LNCAP (cell line): ENCODE measurements around the gene ZBTB5.

Experiments
- TF ChIP-seq, protein P1 (sequence below): fragments of 450-650 bp; IDR thresholded peaks from 2 replicates; pipeline ENCODE4 v1.5.1; 2017; ENCODE audit warnings: mild to moderate bottlenecking

The ZBTB5 gene

DNA sequence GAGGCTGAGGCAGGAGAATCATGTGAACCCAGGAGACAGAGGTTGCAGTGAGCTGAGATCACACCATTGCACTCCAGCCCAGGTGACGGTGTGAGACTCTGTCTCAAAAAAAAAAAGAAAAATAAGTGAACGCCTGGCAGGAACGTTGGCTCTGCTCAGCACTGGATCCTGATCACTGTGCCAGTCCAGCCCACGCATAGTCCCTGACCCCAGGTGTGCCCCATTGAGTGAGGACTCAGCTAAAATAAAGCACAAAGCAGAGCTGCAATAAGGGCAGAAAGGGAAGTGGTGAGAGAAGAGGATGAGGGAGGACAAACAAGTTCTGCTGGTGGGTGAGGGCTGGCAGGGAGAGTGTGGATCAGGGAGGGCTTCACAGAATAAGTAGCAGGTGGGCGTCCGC is 38.4 kb downstream of the ZBTB5 start:
- TF ChIP-seq, protein P1, sequence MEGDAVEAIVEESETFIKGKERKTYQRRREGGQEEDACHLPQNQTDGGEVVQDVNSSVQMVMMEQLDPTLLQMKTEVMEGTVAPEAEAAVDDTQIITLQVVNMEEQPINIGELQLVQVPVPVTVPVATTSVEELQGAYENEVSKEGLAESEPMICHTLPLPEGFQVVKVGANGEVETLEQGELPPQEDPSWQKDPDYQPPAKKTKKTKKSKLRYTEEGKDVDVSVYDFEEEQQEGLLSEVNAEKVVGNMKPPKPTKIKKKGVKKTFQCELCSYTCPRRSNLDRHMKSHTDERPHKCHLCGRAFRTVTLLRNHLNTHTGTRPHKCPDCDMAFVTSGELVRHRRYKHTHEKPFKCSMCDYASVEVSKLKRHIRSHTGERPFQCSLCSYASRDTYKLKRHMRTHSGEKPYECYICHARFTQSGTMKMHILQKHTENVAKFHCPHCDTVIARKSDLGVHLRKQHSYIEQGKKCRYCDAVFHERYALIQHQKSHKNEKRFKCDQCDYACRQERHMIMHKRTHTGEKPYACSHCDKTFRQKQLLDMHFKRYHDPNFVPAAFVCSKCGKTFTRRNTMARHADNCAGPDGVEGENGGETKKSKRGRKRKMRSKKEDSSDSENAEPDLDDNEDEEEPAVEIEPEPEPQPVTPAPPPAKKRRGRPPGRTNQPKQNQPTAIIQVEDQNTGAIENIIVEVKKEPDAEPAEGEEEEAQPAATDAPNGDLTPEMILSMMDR, result no peak

DNA sequence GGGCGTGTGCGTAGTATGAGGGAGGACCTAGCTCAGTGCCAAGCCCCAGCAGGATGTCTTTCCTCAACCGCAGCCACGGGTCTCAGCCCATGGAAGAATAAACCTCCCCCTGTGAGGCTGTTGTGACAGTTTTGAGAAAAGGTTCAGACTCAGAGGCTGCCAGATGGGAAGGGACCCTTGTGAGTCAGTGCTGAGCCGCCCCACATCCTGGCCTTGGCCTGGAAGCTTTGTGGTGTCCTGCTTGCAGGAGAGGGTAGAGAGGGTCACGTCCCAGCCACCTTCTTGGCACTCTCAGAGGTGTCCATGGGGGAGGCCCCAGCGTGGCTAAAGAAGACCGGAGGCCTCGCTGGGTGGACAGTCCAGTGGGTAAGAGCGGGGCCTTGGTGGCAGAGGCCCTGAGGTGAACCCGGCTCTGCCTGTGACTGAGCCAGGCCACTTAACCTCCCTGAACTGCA is 39.9 kb downstream of the ZBTB5 start:
- TF ChIP-seq, protein P1, result no peak

DNA sequence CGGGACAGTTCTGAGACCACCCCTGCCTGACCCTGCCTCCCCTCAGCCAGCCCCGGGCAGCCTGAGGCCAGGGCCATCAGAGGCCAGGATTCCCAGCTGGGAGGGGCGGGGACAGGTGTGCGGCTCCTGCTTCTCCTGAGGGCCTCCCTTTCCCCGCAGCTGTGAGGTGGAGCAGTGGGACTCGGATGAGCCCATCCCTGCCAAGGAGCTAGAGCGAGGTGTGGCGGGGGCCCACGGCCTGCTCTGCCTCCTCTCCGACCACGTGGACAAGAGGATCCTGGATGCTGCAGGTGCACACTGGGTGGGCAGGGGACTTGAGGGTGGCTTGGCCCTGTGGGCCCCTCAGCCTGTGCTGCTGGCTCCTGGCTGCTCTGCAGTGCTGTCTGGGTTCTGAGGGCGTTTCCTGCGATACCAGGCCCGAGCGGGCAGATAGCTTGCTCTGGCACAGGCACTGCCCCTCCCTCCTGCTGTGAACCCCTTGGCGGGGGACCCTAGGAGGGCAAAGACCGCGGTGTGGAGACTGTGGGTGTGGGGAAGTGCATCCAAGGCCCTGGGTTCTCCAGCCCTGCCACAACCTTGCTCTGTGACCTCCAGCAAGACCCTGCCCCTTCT is 40.5 kb downstream of the ZBTB5 start:
- TF ChIP-seq, protein P1, result no peak

DNA sequence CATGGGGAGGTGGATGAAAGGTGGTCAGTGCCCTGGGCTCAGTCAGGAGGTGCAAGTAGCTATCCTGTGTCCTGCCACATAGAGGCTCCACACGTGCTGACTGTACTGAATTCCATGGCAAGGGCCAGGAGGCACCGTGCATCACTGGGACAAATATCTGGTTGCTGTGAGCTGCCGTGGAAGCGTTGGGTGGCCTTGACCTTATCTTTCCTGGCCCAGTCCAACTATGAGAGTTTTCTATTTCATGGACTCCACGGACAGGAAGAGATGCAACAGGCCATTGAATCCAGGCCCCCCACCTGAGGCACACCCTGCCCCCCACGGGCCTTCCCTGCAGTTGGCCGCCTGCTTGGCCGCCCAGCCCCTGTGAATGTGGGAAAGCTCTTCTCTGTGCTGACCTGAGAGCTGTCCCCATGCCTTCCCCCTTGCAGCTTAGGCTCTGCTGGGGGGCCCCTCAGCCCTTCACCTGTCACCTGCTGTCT is 41.0 kb downstream of the ZBTB5 start:
- TF ChIP-seq, protein P1, result no peak

DNA sequence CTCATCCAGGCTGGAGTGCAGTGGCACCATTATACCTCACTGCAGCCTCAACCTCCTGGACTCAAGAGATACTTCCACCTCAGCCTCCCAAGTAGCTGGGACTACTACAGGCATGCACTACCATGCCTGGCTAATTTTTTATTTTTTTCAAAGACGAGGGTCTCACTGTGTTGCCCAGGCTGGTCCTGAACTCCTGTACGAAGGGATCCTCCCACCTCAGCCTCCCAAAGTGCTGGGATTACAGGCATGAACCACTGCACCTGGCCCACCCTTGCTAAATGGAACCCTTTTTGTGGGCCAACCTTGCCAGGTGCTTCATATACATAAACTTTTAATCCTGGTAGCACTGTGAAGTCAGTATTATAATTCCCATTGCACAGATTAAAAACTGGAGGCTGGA is 41.7 kb downstream of the ZBTB5 start:
- TF ChIP-seq, protein P1, result no peak

DNA sequence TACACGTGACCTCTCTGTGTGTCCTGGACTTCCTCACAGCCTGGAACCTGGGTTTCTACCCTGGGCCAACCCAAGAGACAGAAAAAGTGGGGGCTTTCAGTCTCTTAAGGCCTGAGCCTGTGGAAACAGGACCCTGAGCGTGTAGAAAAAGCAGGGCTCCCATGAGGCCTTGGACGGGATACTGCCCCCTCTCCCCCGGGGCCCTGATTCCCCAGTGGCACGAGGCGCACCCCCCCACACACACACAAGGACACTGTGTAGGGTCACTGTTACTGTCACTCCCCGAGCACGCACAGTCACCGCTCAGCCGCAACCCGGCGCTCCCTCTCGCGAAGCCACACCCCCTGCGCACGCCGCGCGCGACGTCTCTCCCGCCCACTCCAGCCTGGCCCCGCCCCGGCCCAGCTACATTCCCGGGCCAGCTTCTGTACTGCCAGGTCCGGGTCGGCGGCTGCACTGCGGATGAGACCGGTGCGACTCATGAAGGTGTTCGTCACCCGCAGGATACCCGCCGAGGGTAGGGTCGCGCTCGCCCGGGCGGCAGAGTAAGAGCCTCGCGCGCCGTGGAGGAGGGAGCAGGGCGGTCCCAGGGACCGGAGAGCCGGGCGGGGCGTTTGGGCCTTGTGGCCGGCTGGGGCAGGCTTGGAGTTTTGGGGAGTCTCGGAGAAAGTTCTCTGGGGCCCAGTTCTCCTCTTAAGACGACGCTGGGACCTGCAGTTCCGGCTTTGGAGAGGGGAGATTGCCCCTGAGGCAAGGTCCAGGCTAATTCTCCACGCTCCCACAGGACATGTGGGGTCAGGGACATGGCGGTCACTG is 42.8 kb downstream of the ZBTB5 start, which contains the start of gene GRHPR:
TSS of gene GRHPR (plus strand) at position 408 of the 816 bp plus-strand sequence. CDS start at position 463, 55 bp downstream.
- TF ChIP-seq, protein P1, result no peak

DNA sequence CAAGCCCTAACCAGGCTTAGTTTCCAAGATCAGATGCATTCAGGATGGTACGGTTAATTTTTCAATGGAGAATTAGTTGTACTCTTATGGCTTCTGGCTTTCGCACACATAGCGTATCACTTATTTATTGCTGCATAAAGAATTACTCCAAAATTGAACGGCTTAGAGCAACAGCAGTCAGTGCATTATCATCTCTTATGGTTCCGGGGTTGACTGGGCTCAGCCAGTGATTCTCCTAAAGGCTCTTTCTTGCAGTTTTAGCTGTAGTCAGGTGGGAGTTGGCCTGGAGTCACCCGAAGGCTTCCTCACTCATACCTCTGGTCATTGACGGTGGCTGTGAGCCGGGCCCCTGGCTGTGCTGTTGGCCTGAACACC is 43.3 kb downstream of the ZBTB5 start:
- TF ChIP-seq, protein P1, result no peak
